Endothelial cell of umbilical vein (primary cell): ENCODE measurements around the gene GRIN2D. TPM values are rescaled to one million over a fixed set of nuclear protein-coding genes. Genes with fewer than 3 reads are reported as not detected.

ENCODE experiments used
- BruUV-seq: library from RNA; stranded (reverse); fragments of 400-500 nt; replicated peaks from 2 replicates; lab custom pipeline; 2021; lab: Mats Ljungman, UMichigan
- CTCF ChIA-PET: fragments of 300-600, 350-600 bp; sonication (Branson Sonifier 250); formaldehyde crosslinking; loops from one replicate; lab custom pipeline; 2021; ENCODE audit warnings: antibody characterized with exemption, inconsistent platforms; lab: Charles Lee
- POLR2A ChIA-PET: fragments of 300-600, 350-600 bp; sonication (Branson Sonifier 250); formaldehyde crosslinking; loops from one replicate; lab custom pipeline; 2021; ENCODE audit warnings: antibody characterized with exemption, inconsistent platforms; lab: Charles Lee
- DNase-seq: peaks from one replicate; pipeline ENCODE4 v3.0.0-alpha.2; 2011; ENCODE audit warnings: low read depth, low spot score
- FAIRE-seq: peaks from 2 replicates; lab custom pipeline; 2011; peaks lifted over from hg19 to GRCh38; lab: Jason Lieb, UNC
- H2AFZ ChIP-seq: 2 replicates; pipeline ENCODE4 v1.6.0; 2012; ENCODE audit warnings: low read depth, low read length, control low read depth, inconsistent platforms
- H3K27ac ChIP-seq: 2 replicates; pipeline ENCODE4 v1.5.1; 2011; ENCODE audit warnings: low read depth, mild to moderate bottlenecking, control low read depth, low read length, moderate library complexity; ENCODE audit not compliant: insufficient read depth
- H3K27me3 ChIP-seq, 2 experiments: 2 replicates each; pipeline versions ENCODE4 v1.6.0 to v1.6.1; 2011; ENCODE audit warnings: low read length in 2 of 2, mixed read lengths in 1 of 2; ENCODE audit not compliant: control insufficient read depth in 2 of 2, insufficient read depth in 2 of 2
- H3K36me3 ChIP-seq, 2 experiments: 2 replicates in 1 of 2; 3 replicates in 1 of 2; pipeline ENCODE4 v1.5.1; 2011; ENCODE audit warnings: low read length in 2 of 2, mild to moderate bottlenecking in 1 of 2, moderate library complexity in 1 of 2; ENCODE audit not compliant: control insufficient read depth in 2 of 2, insufficient read depth in 2 of 2; ENCODE audit errors: extremely low read depth in 1 of 2
- H3K4me1 ChIP-seq: 3 replicates; pipeline ENCODE4 v1.5.1; 2011; ENCODE audit warnings: mild to moderate bottlenecking, low read length; ENCODE audit not compliant: control insufficient read depth, insufficient read depth; ENCODE audit errors: extremely low read depth
- H3K4me2 ChIP-seq: 2 replicates; pipeline ENCODE4 v1.6.1; 2011; ENCODE audit warnings: low read length, control low read depth, mixed read lengths; ENCODE audit not compliant: insufficient read depth
- H3K4me3 ChIP-seq, 3 experiments: fragments of 200-600 bp in 1 of 3; sonication (generic), shearing (Covaris generic) in 1 of 3; replicated peaks in 1 of 3; 2 replicates each; pipeline ENCODE4 v1.5.1; 2011 to 2016; ENCODE audit warnings: control low read depth in 3 of 3, low read length in 3 of 3, mild to moderate bottlenecking in 2 of 3, inconsistent platforms in 1 of 3, low read depth in 1 of 3, moderate library complexity in 1 of 3; ENCODE audit not compliant: insufficient read depth in 1 of 3
- H3K79me2 ChIP-seq: 2 replicates; pipeline ENCODE4 v1.6.0; 2012; ENCODE audit warnings: low read length, inconsistent platforms; ENCODE audit not compliant: control insufficient read depth, insufficient read depth
- H3K9ac ChIP-seq: replicated peaks from 2 replicates; pipeline ENCODE3; 2011; ENCODE audit warnings: low read length, control low read depth; ENCODE audit not compliant: insufficient read depth; ENCODE audit errors: extremely low read depth
- H3K9me1 ChIP-seq: replicated peaks from 3 replicates; pipeline ENCODE4 v1.6.0; 2011; ENCODE audit warnings: mild to moderate bottlenecking, low read length; ENCODE audit not compliant: control insufficient read depth, insufficient read depth; ENCODE audit errors: extremely low read depth
- H3K9me3 ChIP-seq: replicated peaks from 2 replicates; pipeline ENCODE4 v1.5.1; 2012; ENCODE audit warnings: low read length, inconsistent platforms; ENCODE audit not compliant: control insufficient read depth, insufficient read depth
- H4K20me1 ChIP-seq: replicated peaks from 2 replicates; pipeline ENCODE3; 2011; ENCODE audit warnings: mild to moderate bottlenecking, low read length; ENCODE audit not compliant: control insufficient read depth, insufficient read depth; ENCODE audit errors: extremely low read depth
- EZH2 ChIP-seq: IDR thresholded peaks from 2 replicates; pipeline ENCODE4 v1.6.1; 2012; ENCODE audit warnings: borderline replicate concordance, low read depth, mild to moderate bottlenecking, moderate library complexity, low read length, inconsistent platforms; ENCODE audit not compliant: severe bottlenecking
- MAX ChIP-seq: IDR thresholded peaks from 2 replicates; pipeline ENCODE4 v1.6.1; 2011; ENCODE audit not compliant: insufficient read depth, insufficient read length
- POLR2A ChIP-seq: IDR thresholded peaks from 2 replicates; pipeline ENCODE4 v1.6.1; 2012; ENCODE audit warnings: low read depth, mild to moderate bottlenecking, control low read depth, low read length
- dilution Hi-C: fragments of 300-500 bp; cut with MboI; formaldehyde crosslinking; loops from one replicate; pipeline ENCODE4 v1.15.0; 2019; ENCODE audit warnings: low sequenced_read_pairs; ENCODE audit not compliant: extremely low pct_ligation_motif_present
- intact Hi-C: fragments of 100-400 bp; cut with micrococcal nuclease; formaldehyde crosslinking; loops from one replicate; pipeline ENCODE4 v1.10.0; 2022
- polyA plus RNA-seq, 4 experiments: library from polyadenylated mRNA; depleted of rRNA in 3 of 4; stranded (reverse) in 3 of 4; unstranded in 1 of 4; fragments of >200 nt; gene quantifications; 2 replicates each; pipeline versions ENCODE4 v1.2.1 to v1.2.3, GENCODE V29; 2011 to 2012; ENCODE audit warnings: missing spikeins in 1 of 4
- total RNA-seq: library from RNA; stranded (reverse); gene quantifications from 2 replicates; pipeline ENCODE4 v1.2.3, GENCODE V29; 2021

Gene GRIN2D
- total and polyA plus RNA-seq, 2 donors (not counting 3 experiments of a cell fraction or from before 2014, with no cell fraction given): 0.59 to 2.1 TPM

- no peak overlapping the region for H3K27ac ChIP-seq
- H3K9me3 ChIP-seq: no peaks in the 10 kb centered on the region
- TF ChIP-seq EZH2: no peak
- TF ChIP-seq POLR2A: peak; percentile 47
- CTCF ChIA-PET: no interaction called here
- H3K9ac ChIP-seq: no peak overlapping the region
- no peaks in the 10 kb centered on the region for H3K36me3 ChIP-seq
- H2AFZ ChIP-seq: no peak overlapping the region
- H3K4me2 ChIP-seq: no peak overlapping the region
- peaks cover 10% of the 10 kb centered on the region for H3K4me1 ChIP-seq
- no peak for FAIRE-seq
- dilution Hi-C loops (no loop called here), intact Hi-C loops (loop anchor here (5.0 kb wide), 1 partner anchor 86 kb away; no protein-coding TSS in a partner anchor)
- no peaks in the 10 kb centered on the region for H3K79me2 ChIP-seq
- no TSS peak for BruUV-seq
- DNase-seq: no peak
- H3K27me3 ChIP-seq: peaks cover 21 to 33% of the 10 kb centered on the region in 2 experiments
- H4K20me1 ChIP-seq: no peaks in the 10 kb centered on the region
- POLR2A ChIA-PET: no interaction called here
- no peak overlapping the region for H3K4me3 ChIP-seq
- H3K9me1 ChIP-seq: no peaks in the 10 kb centered on the region
Observed at GRCh38 chr19:48396824-48397176, 3.3 kb downstream of the GRIN2D start.

GRCh38 chr19:48397263-48398101 is 4.0 kb downstream of the GRIN2D start:
- no peak for TF ChIP-seq MAX
- TF ChIP-seq POLR2A: peak; percentile 12
- peak; percentile 40 for TF ChIP-seq EZH2
- peak overlapping the region; percentile 29 to 38 (median 32) for H3K4me3 ChIP-seq
- H3K4me1 ChIP-seq: peaks cover 10% of the 10 kb centered on the region
- ChIA-PET POLR2A (no interaction called here), CTCF (no interaction called here)
- no peak overlapping the region for H3K27ac ChIP-seq
- no peaks in the 10 kb centered on the region for H3K9me1 ChIP-seq
- no TSS peak for BruUV-seq
- no peaks in the 10 kb centered on the region for H3K36me3 ChIP-seq
- H3K9me3 ChIP-seq: no peaks in the 10 kb centered on the region
- no peaks in the 10 kb centered on the region for H3K79me2 ChIP-seq
- peak overlapping the region; percentile 58 for H2AFZ ChIP-seq
- DNase-seq: no peak
- peaks cover 21 to 33% of the 10 kb centered on the region in 2 experiments for H3K27me3 ChIP-seq
- FAIRE-seq: peak; percentile 74
- dilution Hi-C loops: no loop called here
- peak overlapping the region; percentile 36 for H3K4me2 ChIP-seq
- no peaks in the 10 kb centered on the region for H4K20me1 ChIP-seq
- intact Hi-C loops: loop anchor here (2.0 to 5.0 kb wide), 3 partner anchors 17 to 85 kb away; partner anchors contain the start of gene GRWD1
- H3K9ac ChIP-seq: peak overlapping the region; percentile 14
